NCI-H1436 treated with DMSO at 0.1 percent for 48 hours (cell line): ENCODE data around the gene RNPC3.
"Not testable (repeated sequence)": the region's sequence is repeated elsewhere in the genome, so short reads cannot be mapped to it uniquely, and the experiment has no call there.

ENCODE experiments used
- DNase-seq: peaks from one replicate; lab custom pipeline; 2025; lab: John Stamatoyannopoulos, UW

Gene RNPC3

GRCh38 chr1:103560427-103560826, 34.9 kb downstream of the RNPC3 start:
- no peak for DNase-seq

- not testable (repeated sequence) for DNase-seq
Observed at GRCh38 chr1:103561124-103561523, 35.6 kb downstream of the RNPC3 start.

- DNase-seq = no peak
Observed at GRCh38 chr1:103561643-103562395, 36.3 kb downstream of the RNPC3 start.

GRCh38 chr1:103563056-103563455, 37.6 kb downstream of the RNPC3 start:
- no peak for DNase-seq

- no peak for DNase-seq
Observed at GRCh38 chr1:103569493-103569892, 44.0 kb downstream of the RNPC3 start.

- not testable (repeated sequence) for DNase-seq
Observed at GRCh38 chr1:103571289-103571688, 45.8 kb downstream of the RNPC3 start, which contains the start of gene AMY2B. AMY2B (plus strand) TSS chr1:103571589; CDS start chr1:103571603, 14 bp downstream.

DNA sequence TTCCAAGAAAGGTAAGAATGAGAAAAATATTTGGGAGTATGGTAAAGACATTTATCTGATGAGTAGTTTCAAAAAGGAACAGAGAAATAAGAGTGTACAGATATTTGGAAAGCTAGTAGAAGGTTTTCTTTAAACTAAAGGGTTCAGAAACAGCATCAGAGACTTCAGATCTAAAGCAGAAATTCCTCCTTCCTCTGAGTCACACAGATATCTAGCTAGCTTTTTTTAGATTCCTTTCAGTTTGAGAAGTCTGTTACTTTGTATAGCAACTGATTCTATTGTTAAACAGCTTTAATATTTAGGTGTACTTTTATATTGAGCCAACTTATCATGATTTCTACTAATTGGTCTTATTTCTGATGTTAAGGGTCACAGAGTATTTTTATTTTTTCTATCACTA, 50.6 kb downstream of the RNPC3 start:
- no peak for DNase-seq

- DNase-seq = not testable (repeated sequence)
Observed at GRCh38 chr1:103576784-103577183, 51.3 kb downstream of the RNPC3 start.

- no peak for DNase-seq
Observed at GRCh38 chr1:103582464-103582863, 57.0 kb downstream of the RNPC3 start.

DNA sequence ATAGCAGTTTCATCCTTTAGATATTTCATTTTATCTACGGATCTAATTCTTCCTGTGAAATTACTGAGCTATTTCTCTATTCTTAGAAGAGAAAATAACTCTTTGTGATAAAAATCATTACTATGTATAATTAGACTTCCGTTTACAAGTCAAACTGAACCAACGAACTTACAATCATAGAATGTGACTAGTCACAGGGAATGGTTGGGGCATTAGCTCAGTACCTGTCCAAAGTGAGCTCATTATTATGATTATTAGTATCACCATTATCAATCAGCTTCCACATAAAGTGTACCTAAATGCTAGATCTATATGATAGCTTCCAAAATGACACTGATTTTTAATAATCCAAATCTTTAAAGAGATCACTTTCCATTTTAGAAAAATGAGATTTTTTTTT, 58.4 kb downstream of the RNPC3 start:
- no peak for DNase-seq

GRCh38 chr1:103584537-103584936, 59.0 kb downstream of the RNPC3 start:
- no peak for DNase-seq

GRCh38 chr1:103602740-103603139, 77.2 kb downstream of the RNPC3 start:
- not testable (repeated sequence) for DNase-seq
